ENCODE measurements around the gene RCOR2. TPM values are rescaled to one million over a fixed set of nuclear protein-coding genes. Genes with fewer than 3 reads are reported as not detected.

Gene RCOR2
- total and polyA plus RNA-seq, 2 of the 4 experiments (the other 2 are of a cell fraction): 0.90 to 2.0 TPM

DNA sequence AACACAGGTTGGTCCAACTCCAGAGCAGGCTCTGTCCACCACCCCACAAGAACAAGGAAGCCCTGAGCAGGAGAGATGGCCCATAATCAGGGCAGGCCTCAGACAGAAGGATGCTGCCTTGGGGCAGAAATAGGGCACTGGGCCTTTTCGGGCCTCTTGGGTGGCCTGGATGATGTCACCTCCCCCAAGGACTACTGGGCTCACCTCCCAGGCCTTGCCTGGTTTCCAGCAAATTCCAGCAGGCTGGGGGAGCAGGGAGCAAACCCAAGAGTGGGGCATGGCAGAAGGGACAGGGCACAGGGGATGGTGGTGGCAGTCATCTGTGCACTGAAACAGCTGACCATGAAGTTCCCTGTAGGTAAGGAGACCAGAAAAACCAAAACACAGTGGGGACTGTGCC is 16.5 kb upstream of the RCOR2 start:
- TF ChIP-seq BHLHE40 (IDR thresholded peaks at IDR 0.05; ENCODE audit: low read depth, low read length) (no peak), CHD1 (IDR thresholded peaks at IDR 0.05; ENCODE audit: low read depth, low read length) (no peak), MXI1 (IDR thresholded peaks at IDR 0.05; ENCODE audit: borderline replicate concordance, low read depth, low read length) (no peak), FOS (IDR thresholded peaks at IDR 0.05; ENCODE audit: low read depth, low read length) (no peak), NFE2L2 (IDR thresholded peaks at IDR 0.05; ENCODE audit: low read depth, low read length) (no peak), RFX5 (IDR thresholded peaks at IDR 0.05; ENCODE audit: low read depth, low read length) (no peak), RAD21 (IDR thresholded peaks at IDR 0.05; ENCODE audit: low read length) (no peak), ELK1 (IDR thresholded peaks at IDR 0.05; ENCODE audit: borderline replicate concordance, low read depth, low read length) (no peak), RCOR1 (IDR thresholded peaks at IDR 0.05; ENCODE audit: insufficient replicate concordance, low read length) (no peak), MAZ (IDR thresholded peaks at IDR 0.05; ENCODE audit: borderline replicate concordance, low read depth, low read length) (no peak), USF2 (IDR thresholded peaks at IDR 0.05; ENCODE audit: low read depth, low read length) (no peak), POLR2A (IDR thresholded peaks at IDR 0.05; ENCODE audit: low read depth, low read length) (no peak), CTCF (conservative IDR thresholded peaks at IDR 0.05; ENCODE audit: low read depth, low read length) (no peak), CEBPB (IDR thresholded peaks at IDR 0.05; ENCODE audit: low read depth, low read length) (no peak), MAFK (IDR thresholded peaks at IDR 0.05; ENCODE audit: low read depth, low read length) (no peak), SMC3 (IDR thresholded peaks at IDR 0.05; ENCODE audit: low read depth, low read length) (no peak)
- H3K4me3 ChIP-seq (ENCODE audit: insufficient read depth, low read depth, low read length): no peak overlapping the region
- DNase-seq (no peak), ATAC-seq (ENCODE audit: low read depth) (no peak)
- no peaks in the 10 kb centered on the region for H4K20me1 ChIP-seq (ENCODE audit: insufficient read depth, low read length)
- no CpG with 5 or more reads among the region's 1 CpG for WGBS, 2 experiments (ENCODE audit: extremely low coverage in 2 of 2, insufficient read length in 1 of 2)
- H4K8ac ChIP-seq (ENCODE audit: low read depth in 2 of 2, low read length in 2 of 2): no peak overlapping the region
- H3K23ac ChIP-seq (ENCODE audit: low read depth, low read length): no peak overlapping the region
- H3K36me3 ChIP-seq (ENCODE audit: control insufficient read depth, insufficient read depth, low read length): no peaks in the 10 kb centered on the region
- no peak overlapping the region for H3K4me2 ChIP-seq (ENCODE audit: low read depth, low read length)
- in situ Hi-C loops (cut with MboI; ENCODE audit: low sequenced_read_pairs) (loop anchor here (25.0 kb wide), 1 partner anchor 446 kb away; the partner anchor contains the start of gene PLAAT5), dilution Hi-C loops (cut with HindIII; ENCODE audit: low sequenced_read_pairs, unreplicated experiment) (no loop called here), intact Hi-C loops (cut with micrococcal nuclease) (no loop called here)
- H4K5ac ChIP-seq (ENCODE audit: low read depth, low read length): no peak overlapping the region
- H3K4me1 ChIP-seq (ENCODE audit: control insufficient read depth, insufficient read depth, low read length): no peaks in the 10 kb centered on the region
- no peak overlapping the region for H2BK5ac ChIP-seq (ENCODE audit: low read depth, low read length, poor library complexity, severe bottlenecking)
- CTCF ChIA-PET: no interaction called here
- BruUV-seq (replicated peaks): no TSS peak
- no peaks in the 10 kb centered on the region; the same call in 1 of the 2 replicates for H3K27me3 ChIP-seq (ENCODE audit: control insufficient read depth, insufficient read depth, low read length)
- no peak overlapping the region for H3K18ac ChIP-seq (ENCODE audit: low read depth, low read length)
- POLR2A ChIA-PET (ENCODE audit: unreplicated experiment): no interaction called here
- H3K9ac ChIP-seq (ENCODE audit: low read depth, low read length): no peak overlapping the region
- H3K14ac ChIP-seq (replicated peaks; ENCODE audit: low read depth, low read length): no peak overlapping the region
- no peak overlapping the region for H2AK5ac ChIP-seq (ENCODE audit: low read depth, low read length)
- H3K4ac ChIP-seq (ENCODE audit: low read depth, low read length): no peak overlapping the region
- no peak overlapping the region for H3K27ac ChIP-seq (ENCODE audit: insufficient read depth, low read length)
- no peak overlapping the region for H2AFZ ChIP-seq (replicated peaks; ENCODE audit: low read length, poor library complexity)
- H2AK9ac ChIP-seq (replicated peaks; ENCODE audit: low read depth, low read length, poor library complexity): no peak overlapping the region
- no peak overlapping the region for H2BK120ac ChIP-seq (ENCODE audit: low read depth, low read length)
- H3K56ac ChIP-seq (ENCODE audit: extremely low read depth, insufficient read depth, low read length): no peak overlapping the region
- no peak overlapping the region for H2BK20ac ChIP-seq (ENCODE audit: low read depth, low read length)
- no peaks in the 10 kb centered on the region for H3K9me3 ChIP-seq (ENCODE audit: control insufficient read depth, insufficient read depth, low read length)
- no peak overlapping the region for H2BK15ac ChIP-seq (ENCODE audit: low read depth, low read length)
- H3K9me1 ChIP-seq (ENCODE audit: insufficient read depth, low read length): no peaks in the 10 kb centered on the region
- no peaks in the 10 kb centered on the region for H3K79me1 ChIP-seq (ENCODE audit: low read depth in 1 of 2, low read length in 2 of 2)
- H4K91ac ChIP-seq (ENCODE audit: insufficient read depth, low read depth, low read length): no peak overlapping the region
